SK-N-SH treated with all-trans-retinoic acid at 6 μM for 48 hours (cell line): ENCODE measurements around the gene NOG.

Experiments used
- ATAC-seq: fragments of 200-7000 bp; cut with Tn5 transposase; 3 replicates; pipeline ENCODE4 v1.9.1; 2020; ENCODE audit warnings: mild to moderate bottlenecking, moderate library complexity
- ARNTL ChIP-seq: fragments of 450-650 bp; formaldehyde crosslinking; IDR thresholded peaks from 2 replicates; pipeline ENCODE4 v1.5.0; 2020; ENCODE audit warnings: low read depth, mild to moderate bottlenecking, moderate library complexity, borderline replicate concordance
- BACH2 ChIP-seq: fragments of 250-450 bp; sonication (Bioruptor Pico); IDR thresholded peaks from 2 replicates; pipeline ENCODE4 v1.9.0; 2021; ENCODE audit warnings: mild to moderate bottlenecking, borderline replicate concordance
- CREB5 ChIP-seq: fragments of 250-450 bp; sonication (Bioruptor Pico); IDR thresholded peaks from 2 replicates; pipeline ENCODE4 v1.5.1; 2020; ENCODE audit warnings: low read depth, mild to moderate bottlenecking, moderate library complexity
- CSDC2 ChIP-seq: fragments of 250-450 bp; sonication (Bioruptor Pico); IDR thresholded peaks from 2 replicates; pipeline ENCODE4 v1.5.0; 2020; ENCODE audit warnings: mild to moderate bottlenecking, moderate library complexity
- CSRNP3 ChIP-seq: fragments of 250-450 bp; sonication (Bioruptor Pico); IDR thresholded peaks from 2 replicates; pipeline ENCODE4 v1.5.1; 2021; ENCODE audit warnings: mild to moderate bottlenecking, moderate library complexity
- ESRRG ChIP-seq: fragments of 250-450 bp; sonication (Bioruptor Pico); IDR thresholded peaks from 2 replicates; pipeline ENCODE4 v1.6.1; 2021; ENCODE audit warnings: mild to moderate bottlenecking
- GLIS3 ChIP-seq: fragments of 250-450 bp; sonication (Bioruptor Pico); IDR thresholded peaks from 2 replicates; pipeline ENCODE4 v1.5.0; 2020; ENCODE audit warnings: mild to moderate bottlenecking, moderate library complexity
- ISL1 ChIP-seq: fragments of 250-450 bp; sonication (Bioruptor Pico); IDR thresholded peaks from 2 replicates; pipeline ENCODE4 v2.1.2; 2022; ENCODE audit warnings: mild to moderate bottlenecking, moderate library complexity
- OSR1 ChIP-seq: fragments of 250-450 bp; sonication (Bioruptor Pico); IDR thresholded peaks from 2 replicates; pipeline ENCODE4 v1.8.0; 2022; ENCODE audit warnings: moderate library complexity, mild to moderate bottlenecking, inconsistent platforms
- PATZ1 ChIP-seq: fragments of 250-450 bp; sonication (Bioruptor Pico); IDR thresholded peaks from 2 replicates; pipeline ENCODE4 v1.8.0; 2020; ENCODE audit warnings: mild to moderate bottlenecking, moderate library complexity, borderline replicate concordance
- POU6F1 ChIP-seq: fragments of 250-450 bp; sonication (Bioruptor Pico); IDR thresholded peaks from 2 replicates; pipeline ENCODE4 v1.8.0; 2021; ENCODE audit warnings: low read depth, mild to moderate bottlenecking, moderate library complexity, borderline replicate concordance
- PPARA ChIP-seq: fragments of 250-450 bp; sonication (Bioruptor Pico); IDR thresholded peaks from 2 replicates; pipeline ENCODE4 v1.5.0; 2020; ENCODE audit warnings: mild to moderate bottlenecking, borderline replicate concordance
- RARB ChIP-seq: fragments of 250-450 bp; sonication (Bioruptor Pico); IDR thresholded peaks from 2 replicates; pipeline ENCODE4 v1.8.0; 2021; ENCODE audit warnings: mild to moderate bottlenecking, moderate library complexity
- SNAI2 ChIP-seq: fragments of 250-450 bp; sonication (Bioruptor Pico); IDR thresholded peaks from 2 replicates; pipeline ENCODE4 v1.5.0; 2020; ENCODE audit warnings: mild to moderate bottlenecking, moderate library complexity
- TCF4 ChIP-seq: fragments of 250-450 bp; sonication (Bioruptor Pico); IDR thresholded peaks from 2 replicates; pipeline ENCODE4 v1.8.0; 2021; ENCODE audit warnings: mild to moderate bottlenecking, moderate library complexity, borderline replicate concordance
- TSHZ2 ChIP-seq: fragments of 250-450 bp; sonication (Bioruptor Pico); IDR thresholded peaks from 2 replicates; pipeline ENCODE4 v1.5.0; 2020; ENCODE audit warnings: mild to moderate bottlenecking, moderate library complexity
- ZC3H10 ChIP-seq: fragments of 250-450 bp; sonication (Bioruptor Pico); IDR thresholded peaks from 2 replicates; pipeline ENCODE4 v1.5.1; 2021; ENCODE audit warnings: mild to moderate bottlenecking, moderate library complexity
- ZFP3 ChIP-seq: fragments of 250-450 bp; sonication (Bioruptor Pico); IDR thresholded peaks from 2 replicates; pipeline ENCODE4 v1.5.0; 2020; ENCODE audit warnings: mild to moderate bottlenecking, moderate library complexity
- ZFP30 ChIP-seq: fragments of 450-650 bp; formaldehyde crosslinking; IDR thresholded peaks from 2 replicates; pipeline ENCODE4 v1.5.0; 2022; ENCODE audit warnings: mild to moderate bottlenecking, moderate library complexity
- ZNF565 ChIP-seq: fragments of 450-650 bp; formaldehyde crosslinking; conservative IDR thresholded peaks from 2 replicates; pipeline ENCODE4 v1.5.0; 2020; ENCODE audit warnings: low read depth, mild to moderate bottlenecking, moderate library complexity
- ZNF8 ChIP-seq: fragments of 450-650 bp; formaldehyde crosslinking; IDR thresholded peaks from 2 replicates; pipeline ENCODE4 v1.5.0; 2020; ENCODE audit warnings: mild to moderate bottlenecking, moderate library complexity

Gene NOG

GRCh38 chr17:56641894-56642293 lies 48.4 kb downstream of the NOG start (continued):
- no peak for TF ChIP-seq BACH2
- TF ChIP-seq ZNF565 (CRISPR knock-in tag) = no peak

- TF ChIP-seq TSHZ2 (no peak), CREB5 (CRISPR knock-in tag) (no peak), PATZ1 (CRISPR knock-in tag) (no peak), ISL1 (no peak), ZNF8 (CRISPR knock-in tag) (no peak), RARB (CRISPR knock-in tag) (no peak), ZFP3 (no peak), GLIS3 (CRISPR knock-in tag) (no peak), CSRNP3 (CRISPR knock-in tag) (no peak), PPARA (no peak), ZFP30 (CRISPR knock-in tag) (no peak), CSDC2 (CRISPR knock-in tag) (no peak), SNAI2 (no peak), ARNTL (CRISPR knock-in tag) (no peak), OSR1 (CRISPR knock-in tag) (no peak), ESRRG (no peak), POU6F1 (CRISPR knock-in tag) (no peak), ZNF565 (CRISPR knock-in tag) (no peak), ZC3H10 (CRISPR knock-in tag) (no peak), TCF4 (CRISPR knock-in tag) (no peak)
- no peak for ATAC-seq
Measured at GRCh38 chr17:56642424-56642823, 48.9 kb downstream of the NOG start.
